Skeletal muscle satellite cell (primary cell): ENCODE results near the gene CLASP1. TPM values are rescaled to one million over a fixed set of nuclear protein-coding genes. Genes with fewer than 3 reads are reported as not detected.
"Not testable (repeated sequence)": the region's sequence is repeated elsewhere in the genome, so short reads cannot be mapped to it uniquely, and the experiment has no call there.

Source experiments
- H3K27me3 ChIP-seq: 2 replicates; pipeline ENCODE4 v1.7.0; 2013; ENCODE audit warnings: low read length; ENCODE audit not compliant: control insufficient read depth, insufficient read depth
- H3K36me3 ChIP-seq: 2 replicates; pipeline ENCODE4 v1.7.0; 2013; ENCODE audit warnings: mild to moderate bottlenecking, control low read depth, low read length; ENCODE audit not compliant: insufficient read depth
- H3K4me1 ChIP-seq: 2 replicates; pipeline ENCODE4 v1.7.0; 2013; ENCODE audit warnings: low read length; ENCODE audit not compliant: control insufficient read depth, insufficient read depth
- H3K4me2 ChIP-seq: 2 replicates; pipeline ENCODE4 v1.7.0; 2013; ENCODE audit warnings: mild to moderate bottlenecking, low read length
- H3K4me3 ChIP-seq: 2 replicates; pipeline ENCODE4 v1.7.0; 2013; ENCODE audit warnings: low read length
- H3K9ac ChIP-seq: 2 replicates; pipeline ENCODE4 v1.7.0; 2013; ENCODE audit warnings: mild to moderate bottlenecking, low read depth, low read length, moderate library complexity
- H3K9me3 ChIP-seq: replicated peaks from 2 replicates; pipeline ENCODE4 v1.7.0; 2013; ENCODE audit warnings: mild to moderate bottlenecking, control low read depth, low read length
- total RNA-seq: library from RNA; depleted of rRNA; stranded (reverse); fragments of >200 nt; gene quantifications from 2 replicates; pipeline ENCODE4 v1.2.3, GENCODE V29; 2012; rRNA removed

Gene CLASP1
- total RNA-seq = 31.0 and 39.3 TPM in 2 replicates

DNA sequence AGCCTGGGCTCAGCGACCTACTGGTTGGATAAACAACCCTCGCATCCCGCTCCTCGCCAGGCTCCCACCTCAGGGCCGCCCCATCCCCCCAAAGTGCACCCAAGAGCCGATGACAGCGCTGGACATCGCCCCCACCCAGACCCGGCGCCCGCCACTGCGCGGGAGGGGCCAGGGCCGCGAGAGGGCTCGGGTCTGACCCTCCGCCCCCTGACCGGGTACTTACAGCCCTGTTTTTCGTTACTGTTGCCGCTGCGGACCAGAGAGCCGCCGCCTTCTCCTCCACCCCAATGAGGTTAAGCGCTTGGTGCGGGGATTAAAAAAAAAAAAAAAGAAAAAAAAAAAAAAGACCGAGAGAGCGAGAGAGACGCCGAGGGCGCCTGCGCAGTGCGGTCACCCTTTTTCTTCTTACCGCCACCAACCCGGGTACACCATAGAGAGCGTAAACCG lies at the start of gene CLASP1:
CLASP1 (minus strand) TSS at position 314 of the 447 bp plus-strand sequence. CDS start 43,567 bp downstream, outside the sequence.
- Histone ChIP-seq H3K4me3 (peak within 1 kb of the TSS; percentile 80), H3K9ac (peak within 1 kb of the TSS; percentile 98), H3K4me2 (peak within 1 kb of the TSS; percentile 97), H3K36me3 (no peaks in the 10 kb centered on the region), H3K27me3 (no peaks in the 10 kb centered on the region), H3K4me1 (peaks cover 9% of the 10 kb centered on the region), H3K9me3 (no peaks in the 10 kb centered on the region)

DNA sequence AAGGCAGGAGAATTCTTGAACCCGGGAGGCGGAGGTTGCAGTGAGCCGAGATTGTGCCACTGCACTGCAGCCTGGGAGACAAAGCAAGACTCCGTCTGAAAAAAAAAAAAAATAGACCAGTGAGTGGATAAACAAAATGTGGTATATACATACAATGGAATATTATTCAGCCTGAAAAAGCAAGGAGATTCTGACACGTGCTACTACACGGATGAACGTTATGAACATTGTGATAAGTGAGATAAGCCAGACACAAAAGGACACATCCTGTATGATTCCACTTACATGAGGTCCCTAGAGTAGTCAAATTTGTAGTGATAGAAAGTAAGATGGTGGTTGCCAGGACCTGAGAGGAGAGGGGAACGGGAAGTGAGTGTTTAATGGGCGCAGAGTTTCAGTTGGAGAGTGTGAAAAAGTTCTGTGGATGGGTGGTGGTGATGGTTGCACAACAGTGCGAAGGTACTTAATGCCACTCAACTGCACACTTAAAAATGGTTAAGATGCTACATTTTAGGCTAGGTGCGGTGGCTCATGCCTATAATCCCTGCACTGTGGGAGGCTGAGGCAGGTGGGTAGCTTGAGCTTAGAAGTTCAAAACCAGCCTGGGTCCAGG lies 49.2 kb upstream of the CLASP1 start:
- Histone ChIP-seq H3K36me3 (no peaks in the 10 kb centered on the region), H3K27me3 (no peaks in the 10 kb centered on the region), H3K4me2 (no peak overlapping the region), H3K4me1 (peaks cover 30% of the 10 kb centered on the region), H3K9me3 (no peaks in the 10 kb centered on the region), H3K4me3 (no peak overlapping the region), H3K9ac (no peak overlapping the region)

DNA sequence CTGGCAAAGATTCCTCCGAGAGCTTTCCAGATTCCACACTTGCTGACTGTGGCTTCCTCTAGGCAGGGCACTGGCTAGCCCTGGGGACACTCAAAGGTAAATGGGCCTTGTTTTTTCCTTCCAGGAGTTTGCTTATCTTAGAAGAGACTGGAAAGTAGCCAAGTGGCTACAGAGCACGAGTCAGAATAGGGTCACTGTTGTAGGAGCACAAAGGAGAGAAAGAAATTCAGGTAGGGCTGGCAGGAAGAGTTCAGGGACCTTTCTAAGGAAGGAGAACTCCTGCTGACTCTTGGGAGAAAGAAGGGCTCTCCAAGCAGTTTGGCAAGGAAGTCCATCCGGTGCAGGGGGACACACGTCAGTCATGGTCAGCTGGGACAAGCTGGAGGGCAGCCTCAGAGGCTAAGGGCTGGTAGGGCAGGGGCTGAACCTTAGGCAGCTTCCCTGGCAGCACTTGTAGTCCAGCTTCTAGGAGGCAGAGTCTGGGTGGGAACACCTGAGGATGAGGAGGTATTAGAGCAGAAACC lies 47.9 kb upstream of the CLASP1 start:
- Histone ChIP-seq H3K9ac (no peak overlapping the region), H3K9me3 (no peaks in the 10 kb centered on the region), H3K36me3 (no peaks in the 10 kb centered on the region), H3K27me3 (no peaks in the 10 kb centered on the region), H3K4me2 (no peak overlapping the region), H3K4me1 (peaks cover 30% of the 10 kb centered on the region), H3K4me3 (no peak overlapping the region)

DNA sequence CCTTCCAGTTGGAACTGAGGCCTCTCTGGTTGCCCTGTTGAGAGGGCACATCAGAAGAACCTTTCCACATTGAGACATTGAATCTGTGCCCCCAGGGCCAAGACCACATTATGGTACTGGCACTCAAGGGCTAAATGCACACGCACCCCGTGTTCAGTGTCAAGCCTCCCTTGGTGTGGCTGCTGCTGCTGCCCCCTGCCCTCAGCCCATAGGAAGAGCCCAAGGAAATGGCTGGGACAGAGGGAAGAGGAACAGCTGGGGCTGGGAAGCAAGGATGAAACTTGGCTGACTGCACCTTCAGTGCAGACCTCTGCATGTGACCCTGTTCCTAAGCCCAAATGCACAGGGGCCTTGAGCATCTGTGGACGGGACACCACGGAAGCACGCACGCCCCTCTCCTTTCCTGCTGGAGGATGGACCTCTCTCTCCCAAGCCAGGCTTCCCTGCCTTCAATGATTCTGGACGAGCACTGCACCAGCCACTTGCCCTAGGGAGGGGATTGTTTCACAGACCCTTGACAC lies 47.2 kb upstream of the CLASP1 start:
- H3K4me3 ChIP-seq = no peak overlapping the region
- H3K36me3 ChIP-seq = no peaks in the 10 kb centered on the region
- H3K4me2 ChIP-seq = no peak overlapping the region
- H3K9ac ChIP-seq = no peak overlapping the region
- H3K27me3 ChIP-seq = no peaks in the 10 kb centered on the region
- peaks cover 30% of the 10 kb centered on the region for H3K4me1 ChIP-seq
- no peaks in the 10 kb centered on the region for H3K9me3 ChIP-seq

DNA sequence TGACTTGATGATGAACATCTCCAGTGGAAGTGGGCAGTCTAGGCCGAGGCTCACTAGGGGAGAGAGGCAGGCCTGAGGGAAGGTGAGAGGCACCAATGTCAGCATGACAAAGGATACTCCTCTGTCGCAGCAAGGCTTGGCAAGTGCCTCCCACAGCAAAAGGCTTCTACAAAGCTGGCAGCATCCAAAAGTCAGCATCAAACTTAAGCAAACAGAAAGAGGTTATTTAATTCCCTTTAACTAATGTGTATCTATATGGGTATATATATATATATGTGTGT lies 45.8 kb upstream of the CLASP1 start:
- Histone ChIP-seq H3K9ac (no peak overlapping the region), H3K36me3 (no peaks in the 10 kb centered on the region), H3K4me2 (no peak overlapping the region), H3K9me3 (no peaks in the 10 kb centered on the region), H3K27me3 (no peaks in the 10 kb centered on the region), H3K4me3 (no peak overlapping the region), H3K4me1 (peaks cover 28% of the 10 kb centered on the region)

DNA sequence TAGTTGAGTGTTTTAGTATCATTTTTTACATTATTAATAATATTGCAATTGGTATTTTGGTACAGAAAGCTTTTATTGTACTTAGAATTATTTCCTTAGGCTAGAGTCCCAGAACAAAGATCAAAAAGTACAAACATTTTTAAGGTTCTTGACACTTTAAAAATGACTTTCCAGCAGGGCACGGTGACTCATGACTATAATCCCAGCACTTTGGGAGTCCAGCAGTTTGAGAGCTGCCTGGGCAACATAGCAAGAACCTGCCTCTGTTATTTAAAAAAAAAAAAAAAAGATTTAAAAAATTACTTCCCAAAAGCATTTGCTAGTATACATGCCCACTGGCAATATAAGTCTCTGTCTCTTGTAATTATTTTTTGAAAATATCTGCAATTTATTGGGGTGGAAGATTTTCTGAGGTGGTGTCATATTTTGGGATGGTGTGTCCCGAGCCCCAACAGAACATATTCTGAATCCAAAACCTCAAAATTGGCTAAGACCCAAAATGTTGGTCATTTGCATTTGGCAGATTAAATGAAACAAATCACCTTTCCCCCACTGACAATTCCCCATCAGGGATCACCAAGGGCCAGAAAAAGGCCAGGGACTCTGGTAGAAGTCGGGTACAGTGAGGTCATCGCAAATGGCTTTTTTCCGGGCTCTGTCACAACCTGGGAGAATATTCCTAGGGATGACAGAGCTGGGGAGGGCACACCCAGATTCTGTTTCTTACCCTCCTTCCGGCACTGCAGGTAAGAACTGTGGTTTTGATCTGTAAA lies 45.3 kb upstream of the CLASP1 start:
- H3K27me3 ChIP-seq = no peaks in the 10 kb centered on the region
- no peak overlapping the region for H3K4me3 ChIP-seq
- no peaks in the 10 kb centered on the region for H3K36me3 ChIP-seq
- no peaks in the 10 kb centered on the region for H3K9me3 ChIP-seq
- no peak overlapping the region for H3K9ac ChIP-seq
- H3K4me2 ChIP-seq = no peak overlapping the region
- peaks cover 23% of the 10 kb centered on the region for H3K4me1 ChIP-seq

DNA sequence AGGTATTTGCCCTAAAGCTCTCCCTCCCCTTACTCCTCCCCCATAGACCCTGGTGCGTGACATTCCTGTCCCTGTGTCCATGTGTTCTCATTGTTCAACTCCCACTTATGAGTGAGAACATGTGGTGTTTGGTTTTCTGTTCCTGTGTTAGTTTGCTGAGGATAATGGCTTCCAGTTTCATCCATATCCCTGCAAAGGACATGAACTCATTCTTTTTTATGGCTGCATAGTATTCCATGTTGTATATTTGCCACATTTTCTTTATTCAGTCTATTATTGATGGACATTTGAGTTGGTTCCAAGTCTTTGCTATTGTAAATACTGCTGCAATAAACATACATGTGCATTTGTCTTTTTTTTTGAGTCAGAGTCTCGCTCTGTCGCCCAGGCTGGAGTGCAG lies 41.3 kb upstream of the CLASP1 start:
- H3K4me3 ChIP-seq, H3K36me3 ChIP-seq, H3K4me2 ChIP-seq, H3K9me3 ChIP-seq, H3K9ac ChIP-seq, H3K27me3 ChIP-seq: not testable (repeated sequence)
- peaks cover 12% of the 10 kb centered on the region for H3K4me1 ChIP-seq

DNA sequence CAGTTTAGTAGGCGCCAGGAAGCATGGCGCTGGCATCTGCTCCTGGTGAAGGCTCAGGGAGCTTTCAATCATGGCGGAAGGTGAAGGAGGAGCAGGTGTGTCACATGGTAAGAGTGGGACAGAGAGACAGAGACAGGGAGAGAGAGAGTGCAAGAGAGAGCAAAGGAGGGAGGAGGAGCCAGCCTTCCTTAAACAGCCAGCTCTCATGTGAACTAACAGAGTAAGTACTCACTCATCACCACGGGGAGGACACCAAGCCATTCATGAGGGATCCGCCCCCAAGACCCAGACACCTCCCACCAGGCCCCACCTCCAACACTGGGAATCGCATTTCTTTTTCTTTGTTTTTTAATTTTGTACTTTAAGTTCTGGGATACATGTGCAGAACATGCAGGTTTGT lies 40.8 kb upstream of the CLASP1 start:
- Histone ChIP-seq H3K9me3 (no peaks in the 10 kb centered on the region), H3K9ac (no peak overlapping the region), H3K4me1 (peaks cover 11% of the 10 kb centered on the region), H3K27me3 (no peaks in the 10 kb centered on the region), H3K4me2 (no peak overlapping the region), H3K36me3 (no peaks in the 10 kb centered on the region), H3K4me3 (no peak overlapping the region)

DNA sequence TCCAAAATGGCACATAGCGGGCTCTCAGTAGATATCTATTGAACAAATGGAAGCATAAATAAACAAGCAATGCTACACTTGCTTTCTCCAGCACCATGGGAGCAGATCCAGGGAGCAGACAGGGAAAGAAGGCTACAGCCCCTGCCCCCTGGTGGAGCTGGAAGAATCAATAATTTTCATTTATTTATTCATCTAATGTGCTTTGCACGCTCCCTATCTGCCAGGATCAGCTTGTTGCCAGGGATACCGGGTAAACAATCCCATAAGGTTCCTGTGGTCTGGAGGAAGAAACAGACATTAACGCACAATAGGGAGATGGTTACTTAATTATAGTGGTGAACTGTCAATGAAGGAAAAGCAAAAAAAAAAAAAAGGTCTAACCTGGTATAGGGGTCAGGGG lies 40.1 kb upstream of the CLASP1 start:
- Histone ChIP-seq H3K27me3 (no peaks in the 10 kb centered on the region), H3K9me3 (no peaks in the 10 kb centered on the region), H3K9ac (no peak overlapping the region), H3K36me3 (no peaks in the 10 kb centered on the region), H3K4me3 (no peak overlapping the region), H3K4me1 (peaks cover 3% of the 10 kb centered on the region), H3K4me2 (no peak overlapping the region)

DNA sequence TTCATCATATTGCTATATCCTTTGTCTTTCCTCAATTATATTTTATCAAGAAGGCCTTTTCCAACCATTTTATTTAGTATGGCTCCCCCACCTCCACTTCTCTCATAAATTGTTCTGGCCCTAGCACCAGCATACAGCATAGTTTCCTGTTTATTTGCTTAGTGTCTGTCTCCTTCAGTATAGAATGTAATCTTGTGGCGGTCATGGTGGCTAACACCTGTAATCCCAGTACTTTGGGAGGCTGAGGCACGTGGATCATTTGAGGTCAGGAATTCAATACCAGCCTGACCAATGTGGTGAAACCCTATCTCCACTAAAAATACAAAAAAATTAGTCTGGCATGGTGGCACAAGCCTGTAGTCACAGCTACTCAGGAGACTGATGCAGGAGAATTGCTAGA lies 39.6 kb upstream of the CLASP1 start:
- no peaks in the 10 kb centered on the region for H3K27me3 ChIP-seq
- H3K4me3 ChIP-seq = no peak overlapping the region
- H3K4me2 ChIP-seq = no peak overlapping the region
- H3K9me3 ChIP-seq = no peaks in the 10 kb centered on the region
- no peaks in the 10 kb centered on the region for H3K36me3 ChIP-seq
- no peaks in the 10 kb centered on the region for H3K4me1 ChIP-seq
- no peak overlapping the region for H3K9ac ChIP-seq

DNA sequence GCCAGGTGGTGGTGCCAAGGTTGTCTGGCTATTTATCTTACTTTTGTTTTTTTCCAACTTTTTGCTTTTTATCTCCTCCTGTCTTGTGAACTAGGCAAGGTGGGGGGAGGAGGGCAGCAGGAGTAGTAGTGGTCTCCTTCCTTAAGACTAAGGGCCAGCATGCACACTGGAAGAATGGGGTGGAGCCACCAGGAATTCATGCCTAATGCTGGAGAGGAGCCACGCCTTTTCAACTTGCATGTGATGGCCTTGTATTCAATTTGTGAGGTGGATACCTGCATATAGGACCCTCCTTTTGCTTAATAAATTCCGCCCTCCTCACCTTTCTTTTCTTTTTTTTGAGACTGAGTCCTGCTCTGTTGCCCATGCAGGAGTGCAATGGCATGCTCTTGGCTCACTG lies 37.6 kb upstream of the CLASP1 start:
- Histone ChIP-seq H3K27me3 (no peaks in the 10 kb centered on the region), H3K4me3 (no peak overlapping the region), H3K4me1 (no peaks in the 10 kb centered on the region), H3K36me3 (no peaks in the 10 kb centered on the region), H3K9me3 (peaks cover 13% of the 10 kb centered on the region), H3K4me2 (no peak overlapping the region), H3K9ac (no peak overlapping the region)
